ENCODE results near the gene TOX2.

The TOX2 gene

DNA sequence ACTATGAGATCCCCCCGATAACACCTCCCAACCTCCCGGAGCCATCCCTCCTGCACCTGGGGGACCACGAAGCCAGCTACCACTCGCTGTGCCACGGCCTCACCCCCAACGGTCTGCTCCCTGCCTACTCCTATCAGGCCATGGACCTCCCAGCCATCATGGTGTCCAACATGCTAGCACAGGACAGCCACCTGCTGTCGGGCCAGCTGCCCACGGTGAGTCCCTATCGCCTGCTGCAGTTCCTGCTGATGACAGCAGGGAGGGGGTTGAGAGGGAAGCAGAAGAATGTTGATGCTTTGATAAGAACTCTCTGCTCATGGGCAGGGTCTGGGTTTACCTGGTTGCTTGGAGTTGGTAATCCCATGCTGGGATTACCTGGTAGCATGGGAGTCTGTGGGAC is 91.9 kb downstream of the TOX2 start:
- Mint-ChIP-seq H3K27me3 (peaks cover 11% of the 10 kb centered on the region), H3K27ac (no peak overlapping the region), H3K36me3 (no peaks in the 10 kb centered on the region), H3K4me1 (no peaks in the 10 kb centered on the region), H3K4me3 (no peak overlapping the region), H3K9me3 (no peaks in the 10 kb centered on the region)
- DNase-seq (ENCODE audit: low spot score in 2 of 2) (no peak), ATAC-seq (ENCODE audit: low read depth) (no peak)

DNA sequence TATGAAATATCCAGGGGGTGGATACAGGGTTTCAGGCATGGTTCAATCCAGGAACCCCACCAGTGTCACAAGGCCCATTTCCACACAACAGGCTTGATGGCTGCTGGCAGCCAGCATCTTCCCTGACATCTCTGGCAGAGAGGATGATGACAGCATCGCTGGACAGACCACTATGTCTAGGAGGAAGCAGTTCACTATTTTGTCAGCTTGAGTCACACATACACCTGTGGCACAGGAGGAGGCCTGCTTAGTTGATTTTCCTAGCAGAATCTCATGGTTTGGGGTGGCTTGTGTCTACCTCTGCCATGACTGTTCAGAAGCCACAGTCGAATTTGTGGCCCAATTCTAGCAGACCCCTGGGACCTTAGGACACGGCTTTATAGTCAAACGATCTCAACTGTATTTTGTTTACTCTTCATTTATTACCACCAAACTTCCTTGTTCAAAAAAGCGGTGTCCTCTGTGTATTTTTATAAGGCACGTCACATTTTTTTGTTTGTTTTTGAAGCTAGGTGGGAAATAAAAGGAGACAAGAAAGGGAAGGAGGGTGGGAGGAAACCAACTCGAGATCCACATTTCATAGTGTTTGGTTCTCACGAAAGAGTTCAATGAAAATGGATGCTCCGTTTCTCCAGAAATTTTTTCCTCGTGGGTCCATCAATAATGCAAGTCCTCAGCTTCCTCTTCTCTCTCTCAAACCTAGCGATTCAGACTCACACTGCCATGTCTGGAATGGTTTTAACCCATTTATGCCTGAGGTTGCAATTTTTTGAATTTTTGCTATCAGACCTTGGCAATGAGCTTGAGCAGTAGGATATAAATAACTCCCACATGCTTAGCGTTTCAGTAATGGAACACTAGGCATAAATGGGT is 94.4 kb downstream of the TOX2 start:
- H3K9me3 Mint-ChIP-seq = no peaks in the 10 kb centered on the region
- no peaks in the 10 kb centered on the region for H3K36me3 Mint-ChIP-seq
- DNase-seq (ENCODE audit: low spot score in 2 of 2) = no peak
- peaks cover 2% of the 10 kb centered on the region for H3K27me3 Mint-ChIP-seq
- H3K27ac Mint-ChIP-seq = no peak overlapping the region
- no peak overlapping the region for H3K4me3 Mint-ChIP-seq
- H3K4me1 Mint-ChIP-seq = no peaks in the 10 kb centered on the region
- ATAC-seq (ENCODE audit: low read depth) = no peak

DNA sequence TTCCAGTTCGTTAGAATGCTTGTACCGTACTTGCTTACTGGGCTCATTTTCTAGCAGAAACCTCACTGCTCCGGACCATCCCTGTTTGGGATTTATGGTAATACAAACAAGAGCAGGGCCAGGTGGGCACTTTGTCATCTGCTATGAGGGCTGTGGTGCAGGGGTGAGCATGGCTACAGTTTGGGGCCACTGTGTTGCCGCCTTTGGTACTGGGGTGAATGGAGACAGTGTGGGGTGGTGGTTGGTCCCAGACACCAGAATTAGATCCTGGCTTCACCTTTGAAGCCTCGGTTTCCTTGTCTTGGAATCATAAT is 95.0 kb downstream of the TOX2 start:
- Mint-ChIP-seq H3K27me3 (no peaks in the 10 kb centered on the region), H3K36me3 (no peaks in the 10 kb centered on the region), H3K4me3 (no peak overlapping the region), H3K4me1 (no peaks in the 10 kb centered on the region), H3K9me3 (no peaks in the 10 kb centered on the region), H3K27ac (no peak overlapping the region)
- no peak for ATAC-seq (ENCODE audit: low read depth)
- DNase-seq (ENCODE audit: low spot score in 2 of 2) = no peak

DNA sequence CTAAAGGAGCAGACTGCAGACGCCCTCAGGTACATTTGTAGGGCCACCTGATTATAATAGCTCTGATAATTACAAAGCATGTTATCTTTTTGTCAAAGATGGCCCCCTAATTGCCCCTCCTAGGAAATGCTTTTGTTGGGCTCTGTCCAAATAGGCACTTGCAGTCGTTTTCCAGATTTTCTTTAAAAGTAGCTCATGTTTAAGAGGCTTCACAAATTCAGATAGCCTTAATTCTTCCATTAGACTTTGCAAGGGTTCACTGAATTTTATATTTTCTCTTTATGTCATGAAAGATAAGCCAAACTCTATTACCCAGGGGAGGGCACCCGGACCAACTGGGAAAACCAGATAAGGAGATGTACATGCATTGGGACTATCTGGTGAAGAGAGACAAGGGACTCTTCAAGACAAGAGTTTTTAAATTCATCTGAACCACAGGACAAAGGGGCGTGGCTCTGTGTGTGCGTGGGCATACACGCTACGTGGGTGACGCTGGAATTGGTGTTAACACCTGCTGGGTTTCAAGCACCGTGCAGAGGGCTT is 95.6 kb downstream of the TOX2 start:
- DNase-seq (ENCODE audit: low spot score in 2 of 2) (no peak), ATAC-seq (ENCODE audit: low read depth) (no peak)
- no peaks in the 10 kb centered on the region for H3K4me1 Mint-ChIP-seq
- no peaks in the 10 kb centered on the region for H3K27me3 Mint-ChIP-seq
- no peak overlapping the region for H3K4me3 Mint-ChIP-seq
- no peak overlapping the region for H3K27ac Mint-ChIP-seq
- H3K36me3 Mint-ChIP-seq = no peaks in the 10 kb centered on the region
- H3K9me3 Mint-ChIP-seq = no peaks in the 10 kb centered on the region

DNA sequence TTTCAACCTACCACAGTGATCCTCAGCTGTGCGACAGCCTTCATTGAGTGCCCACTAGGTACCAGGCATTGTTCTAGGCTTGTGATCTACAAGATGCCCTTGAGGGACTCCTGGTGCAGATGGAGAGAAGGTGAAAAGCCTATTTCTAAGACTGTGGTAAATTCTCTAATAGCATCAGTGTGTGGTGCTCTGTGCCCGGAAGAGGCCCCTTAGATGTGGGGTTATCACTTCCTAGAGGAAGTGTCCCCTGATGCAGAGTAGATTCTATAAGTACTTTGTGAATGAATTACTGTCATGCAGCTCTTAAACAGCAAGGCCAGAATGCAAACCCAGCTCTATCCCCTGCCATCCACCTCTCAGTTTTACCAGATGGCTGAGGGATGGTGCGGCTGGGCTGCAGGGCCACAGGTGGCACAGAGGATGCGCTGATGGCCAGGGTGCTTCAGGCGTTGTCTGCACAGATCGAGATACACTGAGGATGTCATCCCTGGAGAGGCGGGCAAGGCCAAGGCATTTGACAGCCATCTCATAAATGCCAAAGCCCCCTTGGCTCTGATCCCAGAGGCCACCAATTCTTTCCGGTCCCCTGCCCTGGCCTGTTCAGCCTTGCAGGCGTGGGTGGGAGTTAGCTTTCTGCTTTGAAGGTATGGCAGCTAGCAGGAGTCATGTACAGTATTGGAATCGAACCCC is 96.7 kb downstream of the TOX2 start:
- H3K36me3 Mint-ChIP-seq = no peaks in the 10 kb centered on the region
- H3K4me3 Mint-ChIP-seq = no peak overlapping the region
- no peak overlapping the region for H3K27ac Mint-ChIP-seq
- no peaks in the 10 kb centered on the region for H3K9me3 Mint-ChIP-seq
- DNase-seq (ENCODE audit: low spot score in 2 of 2) = no peak
- H3K4me1 Mint-ChIP-seq = no peaks in the 10 kb centered on the region
- no peak for ATAC-seq (ENCODE audit: low read depth)
- no peaks in the 10 kb centered on the region for H3K27me3 Mint-ChIP-seq

DNA sequence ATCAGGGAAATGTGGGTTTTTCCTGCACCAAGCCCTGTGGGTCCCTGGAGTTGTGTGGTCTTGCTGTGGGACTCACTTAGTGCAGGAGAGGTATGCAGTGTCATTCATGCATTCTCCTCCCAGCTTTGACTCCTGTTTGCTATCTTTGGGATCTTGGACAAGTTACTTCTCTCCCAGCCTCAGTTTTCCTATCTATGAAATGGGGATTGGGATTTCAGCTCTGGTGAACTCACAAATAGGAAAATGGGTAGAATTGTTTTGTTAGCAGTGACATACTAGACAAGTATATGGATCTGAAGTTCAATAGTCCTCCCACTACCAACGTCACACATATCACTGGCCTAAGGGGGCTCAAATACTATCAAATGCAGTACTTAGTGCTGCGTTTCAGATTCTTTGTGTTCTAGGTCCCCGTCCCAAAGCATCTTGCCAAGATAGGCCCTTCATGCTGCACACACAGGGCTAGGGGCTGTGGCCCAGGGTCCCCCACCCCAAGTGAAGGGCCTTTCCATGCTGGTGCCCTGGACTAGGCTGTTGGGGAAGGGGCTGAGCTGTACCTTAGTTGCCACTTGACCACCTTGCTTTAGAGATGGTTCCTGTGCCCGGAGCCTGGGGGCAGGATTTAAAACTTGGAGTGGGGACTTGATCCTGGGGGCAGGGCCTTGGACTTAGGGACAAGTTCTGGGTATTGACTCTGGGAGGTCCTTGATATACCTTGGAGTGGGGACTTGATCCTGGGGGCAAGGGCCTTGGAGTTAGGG is 98.0 kb downstream of the TOX2 start:
- Mint-ChIP-seq H3K27ac (no peak overlapping the region), H3K9me3 (no peaks in the 10 kb centered on the region), H3K4me1 (no peaks in the 10 kb centered on the region), H3K4me3 (no peak overlapping the region), H3K27me3 (no peaks in the 10 kb centered on the region), H3K36me3 (no peaks in the 10 kb centered on the region)
- ATAC-seq (ENCODE audit: low read depth) (no peak), DNase-seq (ENCODE audit: low spot score in 2 of 2) (no peak)

DNA sequence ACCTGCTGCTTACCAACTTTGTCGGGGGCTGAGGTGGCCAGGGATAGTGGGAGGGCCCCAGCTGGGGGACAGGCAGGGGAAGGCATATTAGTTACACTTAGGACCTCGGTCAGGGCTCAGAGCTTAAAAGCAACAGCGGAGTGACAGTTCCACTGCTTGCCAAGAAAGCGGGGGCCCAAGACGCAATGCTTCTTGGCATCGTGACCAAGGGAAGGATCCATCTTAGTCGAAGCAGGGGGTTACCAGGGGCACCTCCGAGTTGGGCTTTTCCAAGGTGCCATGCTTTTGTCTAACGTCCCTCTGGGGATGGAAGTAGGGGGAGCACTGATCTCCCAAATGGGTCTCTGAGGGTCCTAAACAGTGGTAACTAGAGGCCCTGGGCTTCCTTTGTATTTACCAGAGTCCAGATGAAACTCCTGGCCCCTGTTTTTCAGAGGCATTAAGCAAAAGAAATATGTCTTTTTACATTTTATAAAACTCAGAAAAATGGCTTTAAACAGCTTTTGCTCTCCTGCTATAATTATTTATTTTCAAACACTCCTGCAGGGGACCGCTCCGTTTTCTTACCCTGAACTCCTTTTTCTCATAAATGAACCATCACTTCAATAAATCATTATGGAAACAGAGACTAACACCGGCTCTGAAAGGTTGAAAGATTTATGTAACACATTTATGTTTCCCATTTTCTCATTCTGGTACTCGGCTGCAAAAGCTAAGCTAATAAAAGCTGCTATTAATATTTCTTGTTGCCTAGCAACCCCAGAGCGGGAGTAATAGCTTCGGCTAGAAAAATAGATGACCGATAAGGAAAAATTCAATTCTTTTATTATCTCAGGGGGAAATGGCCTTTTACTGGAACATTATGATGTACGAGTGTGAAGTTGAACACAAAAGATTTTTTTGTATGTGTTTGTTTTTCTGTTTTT is 100.4 kb downstream of the TOX2 start:
- H3K4me1 Mint-ChIP-seq = peaks cover 8% of the 10 kb centered on the region
- DNase-seq (ENCODE audit: low spot score in 2 of 2) = no peak
- ATAC-seq (ENCODE audit: low read depth) = no peak
- H3K27ac Mint-ChIP-seq = no peak overlapping the region
- no peaks in the 10 kb centered on the region for H3K9me3 Mint-ChIP-seq
- H3K4me3 Mint-ChIP-seq = no peak overlapping the region
- no peaks in the 10 kb centered on the region for H3K36me3 Mint-ChIP-seq
- H3K27me3 Mint-ChIP-seq = no peaks in the 10 kb centered on the region

DNA sequence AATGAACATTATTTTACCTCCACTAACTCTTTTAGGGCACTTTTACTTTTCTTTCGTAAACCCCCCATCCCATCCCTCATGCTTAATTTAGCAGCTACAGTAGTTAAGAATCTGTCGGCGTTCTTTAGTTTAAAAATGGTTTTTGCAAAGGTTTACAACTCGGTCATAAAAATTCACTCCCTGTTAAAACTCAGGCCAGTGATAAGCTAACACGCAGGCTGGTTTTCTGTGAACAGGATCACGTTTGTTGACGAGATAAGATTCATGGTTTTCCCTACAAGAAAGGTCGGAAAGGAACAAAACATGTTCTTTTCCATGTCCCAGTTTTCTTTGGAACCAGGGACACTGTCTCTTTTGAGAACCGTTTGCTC is 101.1 kb downstream of the TOX2 start:
- Mint-ChIP-seq H3K4me3 (no peak overlapping the region), H3K36me3 (no peaks in the 10 kb centered on the region), H3K27me3 (no peaks in the 10 kb centered on the region), H3K4me1 (peaks cover 9% of the 10 kb centered on the region), H3K9me3 (no peaks in the 10 kb centered on the region), H3K27ac (no peak overlapping the region)
- DNase-seq (ENCODE audit: low spot score in 2 of 2) (no peak), ATAC-seq (ENCODE audit: low read depth) (no peak)

DNA sequence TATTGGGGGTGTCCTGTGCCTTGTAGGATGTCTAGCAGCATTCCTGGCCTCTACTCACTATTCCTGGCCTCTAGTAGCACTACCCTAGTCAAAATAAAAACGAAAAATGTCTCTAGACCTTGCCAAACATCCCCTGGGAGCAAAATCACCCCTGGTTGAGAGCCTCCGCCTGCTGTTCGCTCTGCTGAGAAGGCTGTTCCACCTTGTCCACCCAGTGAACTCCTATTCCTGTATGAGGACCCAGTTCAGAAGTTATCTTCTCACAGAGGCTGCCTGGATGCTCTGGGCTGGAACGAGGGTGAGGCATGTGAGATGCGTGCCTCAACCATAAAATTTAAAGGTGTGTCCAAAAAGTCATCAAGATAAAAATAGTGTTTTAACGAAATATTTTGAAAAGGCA is 101.9 kb downstream of the TOX2 start:
- no peak overlapping the region for H3K4me3 Mint-ChIP-seq

DNA sequence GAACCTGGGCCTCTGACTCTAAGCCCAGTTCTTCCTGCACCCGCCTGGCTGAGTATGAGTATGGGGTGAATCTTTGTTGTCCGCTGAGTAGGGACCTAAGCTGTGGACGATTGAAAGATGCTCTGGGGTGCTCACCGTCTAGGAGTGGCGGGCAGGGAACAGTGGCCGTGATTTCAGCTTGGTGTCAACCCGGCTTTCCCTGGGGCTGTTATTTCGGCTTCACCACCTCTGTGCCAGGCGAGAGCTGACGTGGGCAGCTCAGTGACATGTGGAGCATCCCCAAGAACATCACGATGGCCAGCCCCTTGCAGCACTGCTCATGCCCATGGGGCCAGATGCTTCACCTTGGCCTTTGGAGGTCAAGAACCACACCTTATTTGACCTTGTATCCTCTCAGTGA is 102.6 kb downstream of the TOX2 start:
- H3K27ac Mint-ChIP-seq = no peak overlapping the region
- H3K27me3 Mint-ChIP-seq = no peaks in the 10 kb centered on the region
- no peak overlapping the region for H3K4me3 Mint-ChIP-seq
- no peaks in the 10 kb centered on the region for H3K36me3 Mint-ChIP-seq
- ATAC-seq (ENCODE audit: low read depth) = no peak
- peaks cover 9% of the 10 kb centered on the region for H3K4me1 Mint-ChIP-seq
- no peaks in the 10 kb centered on the region for H3K9me3 Mint-ChIP-seq
- no peak for DNase-seq (ENCODE audit: low spot score in 2 of 2)

More for the DNA sequence above, 101.9 kb downstream of the TOX2 start:
- no peak overlapping the region for H3K27ac Mint-ChIP-seq
- H3K4me1 Mint-ChIP-seq = peaks cover 9% of the 10 kb centered on the region
- H3K36me3 Mint-ChIP-seq = no peaks in the 10 kb centered on the region
- H3K27me3 Mint-ChIP-seq = no peaks in the 10 kb centered on the region
- DNase-seq (ENCODE audit: low spot score in 2 of 2) (no peak), ATAC-seq (ENCODE audit: low read depth) (no peak)
- H3K9me3 Mint-ChIP-seq = no peaks in the 10 kb centered on the region

DNA sequence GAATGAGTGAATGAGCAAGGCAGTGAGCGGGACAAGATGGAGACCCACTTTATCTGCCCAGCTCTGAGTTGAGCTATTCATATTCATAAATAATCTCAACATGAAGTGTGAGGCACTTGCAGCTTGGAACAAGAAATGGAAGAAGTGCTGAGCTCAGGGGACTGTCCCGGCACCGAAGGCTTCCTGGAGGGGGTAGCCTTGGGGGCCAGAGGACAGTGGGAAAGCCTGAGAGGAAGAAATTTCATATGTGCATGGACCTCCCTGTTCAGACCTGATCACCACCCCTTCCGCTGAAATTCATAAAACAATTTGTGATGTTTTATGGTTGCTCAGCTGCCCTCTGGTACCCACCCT is 103.2 kb downstream of the TOX2 start:
- no peaks in the 10 kb centered on the region for H3K27me3 Mint-ChIP-seq
- peaks cover 9% of the 10 kb centered on the region for H3K4me1 Mint-ChIP-seq
- H3K27ac Mint-ChIP-seq = no peak overlapping the region
- H3K36me3 Mint-ChIP-seq = no peaks in the 10 kb centered on the region
- no peak overlapping the region for H3K4me3 Mint-ChIP-seq
- DNase-seq (ENCODE audit: low spot score in 2 of 2) (no peak), ATAC-seq (ENCODE audit: low read depth) (no peak)
- no peaks in the 10 kb centered on the region for H3K9me3 Mint-ChIP-seq

DNA sequence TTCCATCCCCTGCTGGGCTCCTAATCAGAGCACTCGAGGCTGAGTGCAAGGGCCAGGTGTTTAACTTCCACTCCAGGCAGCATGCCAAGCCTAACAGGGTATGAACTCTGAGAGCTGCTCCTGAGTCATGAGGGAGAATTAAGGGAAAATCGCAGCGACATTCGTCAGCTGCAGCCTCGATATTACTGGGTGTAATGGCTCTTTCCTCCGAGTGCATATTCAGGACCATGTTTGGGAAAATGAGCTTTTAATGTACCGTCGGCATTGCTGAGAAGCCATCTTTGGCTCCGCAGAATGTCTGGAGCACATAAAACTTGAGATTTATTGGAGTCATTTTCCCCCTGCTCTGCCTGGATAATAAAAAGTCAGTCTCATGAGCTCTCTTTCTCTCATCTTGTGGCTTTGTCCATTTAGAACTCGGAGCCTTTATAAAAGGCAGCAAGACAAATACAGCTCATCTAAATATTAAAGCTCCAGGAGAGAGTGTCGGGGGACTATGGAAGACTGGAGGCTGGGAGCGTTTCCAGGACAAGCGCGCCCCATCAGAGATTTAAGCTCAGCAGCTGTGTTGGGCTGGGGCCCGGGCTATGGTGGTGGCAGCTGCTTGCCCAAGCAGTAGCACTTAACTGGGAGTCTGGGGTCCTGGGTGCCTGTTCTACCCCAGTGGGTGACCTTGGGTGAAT is 103.7 kb downstream of the TOX2 start:
- DNase-seq (ENCODE audit: low spot score in 2 of 2) (no peak), ATAC-seq (ENCODE audit: low read depth) (no peak)
- H3K4me3 Mint-ChIP-seq = no peak overlapping the region
- H3K4me1 Mint-ChIP-seq = peaks cover 9% of the 10 kb centered on the region
- no peaks in the 10 kb centered on the region for H3K36me3 Mint-ChIP-seq
- H3K9me3 Mint-ChIP-seq = no peaks in the 10 kb centered on the region
- no peak overlapping the region for H3K27ac Mint-ChIP-seq
- no peaks in the 10 kb centered on the region for H3K27me3 Mint-ChIP-seq

DNA sequence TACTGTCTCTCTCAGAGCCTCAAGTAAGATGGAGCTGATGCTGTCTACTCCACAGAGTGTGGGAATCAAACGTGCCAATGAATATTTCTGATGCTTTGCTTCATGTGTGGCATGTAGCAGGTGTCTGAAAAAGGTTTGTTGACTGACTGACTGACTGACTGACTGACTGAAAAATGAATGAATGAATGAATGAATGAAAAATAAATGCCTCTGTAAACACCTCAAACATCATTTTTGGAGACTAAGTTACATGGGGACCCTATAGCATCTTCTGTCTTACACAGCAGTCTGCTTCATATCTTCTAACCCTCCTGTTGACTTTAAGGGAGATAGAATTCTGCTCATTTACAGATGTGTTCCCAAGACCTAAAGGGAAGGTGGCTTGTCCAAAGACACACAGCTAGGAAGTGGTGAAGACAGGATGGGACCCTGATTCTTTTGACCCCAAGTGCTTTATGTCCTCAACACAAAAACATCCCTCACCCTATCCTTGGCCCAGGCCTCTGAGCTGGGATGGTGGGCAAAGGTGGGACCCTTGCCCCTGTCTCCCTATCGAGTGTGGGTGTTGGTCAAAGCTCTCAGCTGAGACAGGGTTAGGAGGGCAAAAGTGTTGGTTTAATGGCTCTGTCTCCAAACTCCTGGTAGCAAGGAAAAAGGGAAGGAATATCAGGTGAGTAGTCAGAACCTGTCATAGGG is 104.4 kb downstream of the TOX2 start:
- ATAC-seq (ENCODE audit: low read depth) (no peak), DNase-seq (ENCODE audit: low spot score in 2 of 2) (no peak)
- no peak overlapping the region for H3K27ac Mint-ChIP-seq
- no peaks in the 10 kb centered on the region for H3K9me3 Mint-ChIP-seq
- H3K4me3 Mint-ChIP-seq = no peak overlapping the region
- no peaks in the 10 kb centered on the region for H3K36me3 Mint-ChIP-seq
- no peaks in the 10 kb centered on the region for H3K27me3 Mint-ChIP-seq
- H3K4me1 Mint-ChIP-seq = peaks cover 9% of the 10 kb centered on the region
